ENCODE data around the gene ZNF865.

DNA sequence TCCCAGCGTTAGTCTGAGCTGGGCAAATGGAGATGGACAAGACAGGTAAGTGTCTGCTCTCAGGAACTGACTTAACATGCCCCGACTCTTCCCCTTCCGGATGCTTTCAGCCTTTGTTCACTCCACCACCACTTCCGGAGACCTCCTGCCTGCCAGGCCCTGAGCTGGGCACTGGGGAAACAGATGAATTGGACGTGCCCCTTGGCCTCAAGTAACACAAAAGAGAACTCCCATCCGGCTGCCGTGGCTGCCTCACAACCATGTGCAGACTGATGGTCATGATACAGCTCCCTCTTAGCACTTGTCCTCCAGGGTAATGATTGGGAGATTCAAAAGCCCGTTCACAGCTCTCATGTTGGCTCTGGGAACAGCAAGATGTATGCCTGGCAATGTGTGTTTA lies 12.0 kb downstream of the ZNF865 start:
- TF ChIP-seq, protein P1, sequence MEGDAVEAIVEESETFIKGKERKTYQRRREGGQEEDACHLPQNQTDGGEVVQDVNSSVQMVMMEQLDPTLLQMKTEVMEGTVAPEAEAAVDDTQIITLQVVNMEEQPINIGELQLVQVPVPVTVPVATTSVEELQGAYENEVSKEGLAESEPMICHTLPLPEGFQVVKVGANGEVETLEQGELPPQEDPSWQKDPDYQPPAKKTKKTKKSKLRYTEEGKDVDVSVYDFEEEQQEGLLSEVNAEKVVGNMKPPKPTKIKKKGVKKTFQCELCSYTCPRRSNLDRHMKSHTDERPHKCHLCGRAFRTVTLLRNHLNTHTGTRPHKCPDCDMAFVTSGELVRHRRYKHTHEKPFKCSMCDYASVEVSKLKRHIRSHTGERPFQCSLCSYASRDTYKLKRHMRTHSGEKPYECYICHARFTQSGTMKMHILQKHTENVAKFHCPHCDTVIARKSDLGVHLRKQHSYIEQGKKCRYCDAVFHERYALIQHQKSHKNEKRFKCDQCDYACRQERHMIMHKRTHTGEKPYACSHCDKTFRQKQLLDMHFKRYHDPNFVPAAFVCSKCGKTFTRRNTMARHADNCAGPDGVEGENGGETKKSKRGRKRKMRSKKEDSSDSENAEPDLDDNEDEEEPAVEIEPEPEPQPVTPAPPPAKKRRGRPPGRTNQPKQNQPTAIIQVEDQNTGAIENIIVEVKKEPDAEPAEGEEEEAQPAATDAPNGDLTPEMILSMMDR (IDR thresholded peaks at IDR 0.05) = no peak
- no peak for TF ChIP-seq EZH2 (IDR thresholded peaks at IDR 0.05; ENCODE audit: borderline replicate concordance, insufficient read depth, low read depth, low read length, poor library complexity, severe bottlenecking)
